Activated naive CD8-positive, alpha-beta T cell (primary cell): Measurements from ENCODE around the gene ALDH1B1.

Source experiments
- H3K27ac Mint-ChIP-seq: one replicate; pipeline ENCODE4 v1.8.0; 2021; ENCODE audit warnings: mixed read lengths
- H3K27me3 Mint-ChIP-seq: one replicate; pipeline ENCODE4 v1.8.0; 2021; ENCODE audit warnings: mixed read lengths
- H3K36me3 Mint-ChIP-seq: one replicate; pipeline ENCODE4 v1.8.0; 2021; ENCODE audit warnings: mixed read lengths
- H3K4me1 Mint-ChIP-seq: one replicate; pipeline ENCODE4 v1.8.0; 2021; ENCODE audit warnings: low read depth, mixed read lengths
- H3K4me3 Mint-ChIP-seq: one replicate; pipeline ENCODE4 v1.8.0; 2021; ENCODE audit warnings: mild to moderate bottlenecking, mixed read lengths
- H3K9me3 Mint-ChIP-seq: one replicate; pipeline ENCODE4 v1.8.0; 2021; ENCODE audit warnings: low read depth, mixed read lengths

The ALDH1B1 gene

DNA sequence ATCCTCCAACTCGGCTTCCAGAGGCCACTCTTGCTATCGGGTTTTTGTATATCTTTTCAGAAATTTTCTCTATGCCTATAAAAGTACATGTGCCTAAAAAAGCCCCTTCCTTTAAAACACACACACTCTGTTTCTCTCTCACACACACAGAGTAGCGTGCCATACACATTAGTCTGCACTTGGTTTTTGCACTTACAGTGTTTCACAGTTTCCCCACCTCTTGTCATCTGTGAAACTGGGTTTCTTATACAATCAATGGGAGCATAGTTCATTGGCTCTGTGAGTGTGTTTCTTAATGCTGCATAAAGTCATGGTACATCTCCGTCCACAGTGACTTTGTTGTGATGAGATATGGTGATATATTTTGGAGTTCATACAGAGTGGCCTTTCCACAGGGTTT lies 32.4 kb downstream of the ALDH1B1 start:
- Mint-ChIP-seq H3K4me3 (peak overlapping the region; percentile 46), H3K4me1 (peaks cover 6% of the 10 kb centered on the region), H3K27me3 (peaks cover 26% of the 10 kb centered on the region), H3K27ac (no peak overlapping the region), H3K9me3 (no peaks in the 10 kb centered on the region), H3K36me3 (no peaks in the 10 kb centered on the region)

DNA sequence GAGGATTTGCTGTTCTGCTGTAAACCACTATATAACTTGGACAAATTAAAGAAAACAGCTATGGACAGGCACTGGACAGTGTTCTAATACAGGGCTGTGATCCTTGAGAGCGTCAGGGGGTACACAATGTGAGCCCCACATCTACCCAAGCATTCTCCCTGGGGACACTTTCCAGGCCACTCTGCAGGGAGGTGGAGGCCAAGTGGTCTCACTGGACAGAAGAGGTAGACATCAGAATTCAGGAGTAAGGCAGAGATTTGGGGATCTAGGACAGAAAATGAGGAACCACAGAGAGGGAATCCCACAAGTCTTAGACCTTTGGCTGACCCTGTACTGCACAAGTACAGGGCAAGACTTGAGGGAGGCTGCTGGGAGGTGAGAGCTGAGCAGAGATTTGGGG lies 35.6 kb downstream of the ALDH1B1 start:
- no peaks in the 10 kb centered on the region for H3K36me3 Mint-ChIP-seq
- no peaks in the 10 kb centered on the region for H3K9me3 Mint-ChIP-seq
- no peak overlapping the region for H3K4me3 Mint-ChIP-seq
- peaks cover 12% of the 10 kb centered on the region for H3K4me1 Mint-ChIP-seq
- peaks cover 15% of the 10 kb centered on the region for H3K27me3 Mint-ChIP-seq
- no peak overlapping the region for H3K27ac Mint-ChIP-seq

DNA sequence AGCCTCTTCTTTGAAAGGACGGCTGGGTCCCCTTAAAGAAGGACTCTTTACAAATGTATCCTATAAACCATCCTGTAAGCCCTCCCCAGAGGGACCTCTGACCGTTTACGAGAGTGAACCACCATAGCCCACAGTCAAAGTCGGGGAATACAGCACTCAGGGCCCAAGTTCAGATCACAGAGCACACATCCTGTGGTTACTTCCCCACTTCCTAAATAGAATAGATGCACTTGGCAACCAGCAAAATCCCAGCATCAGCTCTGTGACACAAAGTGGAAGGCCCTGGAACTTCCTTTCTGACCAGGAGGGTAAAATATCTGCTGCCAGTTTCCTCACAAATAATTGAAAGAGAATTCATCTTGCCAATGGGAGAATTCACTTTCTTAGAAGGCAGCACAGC lies 38.6 kb downstream of the ALDH1B1 start:
- Mint-ChIP-seq H3K9me3 (no peaks in the 10 kb centered on the region), H3K27me3 (peaks cover 5% of the 10 kb centered on the region), H3K4me3 (no peak overlapping the region), H3K4me1 (peaks cover 8% of the 10 kb centered on the region), H3K36me3 (no peaks in the 10 kb centered on the region), H3K27ac (no peak overlapping the region)

DNA sequence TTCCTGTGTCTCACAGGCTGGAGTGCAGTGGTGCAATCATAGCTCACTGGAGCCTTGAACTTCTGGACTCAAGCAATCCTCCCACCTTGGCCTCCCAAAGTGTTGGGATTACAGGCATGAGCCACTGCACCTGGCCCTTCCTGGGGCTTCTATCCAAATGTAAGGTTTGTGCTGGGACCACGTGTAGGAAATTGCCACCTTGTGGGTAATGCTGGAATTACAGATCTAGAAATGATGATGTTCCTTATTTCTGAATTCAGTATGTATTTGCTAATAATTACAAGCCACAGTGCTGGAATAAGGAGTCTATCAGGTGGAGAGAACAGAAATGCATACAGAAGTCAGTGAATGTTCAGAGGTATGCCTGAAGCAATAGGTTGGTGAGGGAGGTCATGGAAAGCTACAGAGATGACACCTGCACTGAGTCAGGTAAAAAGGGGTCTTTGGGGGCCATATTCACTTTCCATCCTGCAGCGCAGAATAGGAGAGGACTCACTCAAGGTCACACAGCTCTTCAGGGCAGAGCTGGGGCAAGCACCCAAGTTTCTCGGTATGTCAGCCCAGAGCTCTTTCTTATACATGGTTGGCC lies 40.5 kb downstream of the ALDH1B1 start:
- peaks cover 8% of the 10 kb centered on the region for H3K4me1 Mint-ChIP-seq
- no peaks in the 10 kb centered on the region for H3K27me3 Mint-ChIP-seq
- H3K36me3 Mint-ChIP-seq: no peaks in the 10 kb centered on the region
- no peaks in the 10 kb centered on the region for H3K9me3 Mint-ChIP-seq
- no peak overlapping the region for H3K4me3 Mint-ChIP-seq
- no peak overlapping the region for H3K27ac Mint-ChIP-seq

DNA sequence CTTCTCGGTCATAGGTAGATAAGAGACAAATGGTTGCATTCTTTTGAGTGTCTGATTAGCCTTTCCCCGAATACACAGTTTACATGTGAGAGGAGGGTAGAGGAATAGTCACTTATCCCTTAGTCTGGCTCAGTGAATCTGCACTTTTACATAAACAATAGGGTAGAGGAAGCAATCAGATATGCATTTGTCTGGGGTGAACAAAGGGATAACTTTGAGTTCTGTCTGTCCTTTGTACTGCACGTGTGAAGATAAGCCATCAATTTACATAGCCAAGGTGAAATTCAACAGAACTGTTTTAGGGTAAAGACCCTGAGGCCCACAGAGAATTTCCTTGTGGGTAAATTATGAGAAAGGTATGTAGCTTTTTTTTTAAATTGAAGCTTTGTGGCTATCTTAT lies 41.9 kb downstream of the ALDH1B1 start:
- Mint-ChIP-seq H3K27ac (no peak overlapping the region), H3K36me3 (no peaks in the 10 kb centered on the region)

DNA sequence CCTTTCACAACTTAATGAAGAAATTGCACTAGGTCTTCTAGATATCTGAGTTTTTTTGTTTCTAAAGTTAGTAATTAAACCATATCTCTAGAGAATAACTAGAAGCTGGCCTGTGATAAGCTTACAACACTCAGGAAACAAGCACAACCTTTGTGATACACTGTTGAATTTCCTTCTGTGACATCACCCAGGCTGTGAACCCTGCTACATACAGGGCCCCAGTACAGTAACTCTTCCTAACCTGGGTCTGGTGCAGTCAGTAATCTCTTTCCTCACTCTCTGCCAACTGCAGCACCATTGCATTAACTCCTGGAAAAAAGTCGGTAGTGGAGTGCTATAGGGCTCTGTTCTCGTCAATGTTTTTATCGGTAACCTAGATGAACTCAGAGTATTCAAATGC lies 42.4 kb downstream of the ALDH1B1 start:
- Mint-ChIP-seq H3K27ac (no peak overlapping the region), H3K4me3 (no peak overlapping the region), H3K27me3 (no peaks in the 10 kb centered on the region), H3K36me3 (no peaks in the 10 kb centered on the region), H3K4me1 (peaks cover 8% of the 10 kb centered on the region), H3K9me3 (no peaks in the 10 kb centered on the region)

More for the DNA sequence above, 41.9 kb downstream of the ALDH1B1 start:
- Mint-ChIP-seq H3K9me3 (no peaks in the 10 kb centered on the region), H3K4me3 (no peak overlapping the region), H3K4me1 (peaks cover 8% of the 10 kb centered on the region), H3K27me3 (no peaks in the 10 kb centered on the region)

DNA sequence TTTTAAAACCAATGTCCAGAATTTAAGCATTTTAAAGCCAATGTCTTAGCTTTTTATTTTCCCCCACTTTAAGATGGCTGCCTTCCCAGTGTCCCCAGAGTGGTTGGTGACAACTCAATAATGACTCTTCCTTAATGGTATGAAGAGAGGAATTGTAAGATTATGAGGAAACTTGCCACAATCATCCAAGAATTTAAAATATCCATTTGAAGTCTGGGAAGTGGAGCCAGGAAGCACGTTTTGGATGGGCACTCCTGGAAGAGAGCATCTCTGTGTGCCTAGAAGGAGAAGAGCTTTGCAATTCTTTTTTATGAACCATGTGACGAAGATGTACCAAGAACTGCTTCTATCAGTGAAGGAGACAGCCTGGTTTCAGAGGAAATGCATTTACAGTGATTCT lies 43.0 kb downstream of the ALDH1B1 start:
- Mint-ChIP-seq H3K36me3 (no peaks in the 10 kb centered on the region), H3K4me1 (peaks cover 8% of the 10 kb centered on the region), H3K9me3 (no peaks in the 10 kb centered on the region), H3K4me3 (no peak overlapping the region), H3K27ac (no peak overlapping the region), H3K27me3 (peaks cover 2% of the 10 kb centered on the region)

DNA sequence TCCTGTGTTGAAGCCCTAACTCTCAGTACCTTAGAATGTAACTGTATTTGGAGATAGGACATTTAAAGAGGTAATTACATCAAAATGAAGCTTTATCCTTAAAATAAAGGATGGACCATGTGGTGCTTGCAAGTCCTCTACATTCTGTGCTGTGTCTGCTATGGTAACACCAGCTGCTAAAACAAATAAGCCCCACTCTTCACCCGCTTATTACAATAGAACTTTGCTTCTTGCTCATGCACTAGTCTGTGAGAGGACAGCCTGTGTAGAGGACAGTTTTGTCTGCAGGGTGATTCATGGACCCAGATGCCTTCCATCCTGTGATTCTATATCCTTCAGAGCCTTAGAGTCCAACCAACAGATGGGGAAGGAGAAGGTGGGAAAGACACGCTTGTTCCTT lies 44.2 kb downstream of the ALDH1B1 start:
- Mint-ChIP-seq H3K9me3 (no peaks in the 10 kb centered on the region), H3K27me3 (peaks cover 2% of the 10 kb centered on the region), H3K4me1 (peaks cover 2% of the 10 kb centered on the region), H3K4me3 (no peak overlapping the region), H3K27ac (no peak overlapping the region), H3K36me3 (no peaks in the 10 kb centered on the region)

DNA sequence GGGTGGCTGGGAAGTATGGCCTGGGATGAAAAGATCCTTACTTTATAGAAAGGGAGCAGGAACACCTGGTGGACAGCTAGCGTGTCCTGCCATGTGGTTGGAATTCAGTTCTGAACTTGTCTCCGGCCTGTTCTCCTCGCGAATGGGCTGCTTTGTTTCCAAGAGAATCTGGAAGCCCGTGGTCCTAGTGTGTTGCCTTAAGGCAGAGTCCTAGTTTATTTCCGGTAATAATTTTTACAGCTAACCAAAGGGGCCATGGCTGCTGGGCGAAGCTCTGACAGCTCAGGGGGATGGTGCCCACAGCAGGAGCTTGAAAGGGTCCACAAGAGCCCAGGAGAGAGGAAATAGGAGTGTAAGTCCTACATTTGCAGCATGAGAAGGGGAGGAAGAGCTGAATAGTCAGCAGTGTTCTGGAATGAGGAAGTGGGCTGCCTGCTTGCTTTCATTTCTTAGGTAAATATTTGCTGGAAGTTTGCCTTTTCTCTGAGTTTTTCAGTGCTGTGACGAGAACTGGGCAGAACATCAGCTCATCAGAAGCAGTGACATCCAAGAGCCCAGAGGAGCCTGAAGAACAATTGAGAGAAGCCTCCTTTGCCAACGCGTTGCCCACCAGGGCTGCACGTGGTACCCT lies 44.8 kb downstream of the ALDH1B1 start:
- no peak overlapping the region for H3K27ac Mint-ChIP-seq

DNA sequence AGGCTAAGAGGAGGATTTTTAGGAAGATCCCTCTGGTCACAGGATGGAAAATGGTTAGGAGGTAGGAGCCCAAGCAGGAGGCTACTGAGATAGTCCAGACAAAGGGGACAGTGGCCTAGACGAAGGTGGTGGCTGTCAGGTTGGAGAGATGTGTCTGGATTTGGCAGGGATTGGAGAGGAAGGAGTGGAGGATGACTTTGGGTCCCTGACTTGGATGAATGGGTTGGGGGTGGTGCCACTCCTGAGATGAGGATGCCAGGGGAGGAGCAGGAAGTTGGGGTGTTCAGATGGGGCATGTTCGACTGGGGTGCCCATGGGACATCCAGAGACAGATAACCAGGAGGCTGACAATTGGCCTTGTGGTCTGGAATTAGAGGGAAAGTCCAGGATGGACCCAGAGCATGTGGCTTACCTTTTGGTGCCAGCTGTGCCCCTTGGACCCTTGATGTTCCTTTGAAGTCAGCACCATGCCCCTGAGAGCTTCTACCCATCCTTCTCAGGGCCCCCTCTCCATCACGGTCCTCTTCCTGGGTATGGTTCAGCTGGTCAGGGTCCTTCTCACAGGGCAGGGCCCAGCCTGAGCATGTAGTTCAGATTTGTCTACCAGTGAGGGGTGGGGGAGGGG lies 46.9 kb downstream of the ALDH1B1 start:
- Mint-ChIP-seq H3K27me3 (peaks cover 3% of the 10 kb centered on the region), H3K36me3 (no peaks in the 10 kb centered on the region), H3K9me3 (no peaks in the 10 kb centered on the region), H3K4me3 (no peak overlapping the region), H3K4me1 (no peaks in the 10 kb centered on the region), H3K27ac (no peak overlapping the region)

More for the DNA sequence above, 44.8 kb downstream of the ALDH1B1 start:
- H3K9me3 Mint-ChIP-seq: no peaks in the 10 kb centered on the region
- no peak overlapping the region for H3K4me3 Mint-ChIP-seq
- H3K4me1 Mint-ChIP-seq: peaks cover 2% of the 10 kb centered on the region
- H3K27me3 Mint-ChIP-seq: peaks cover 2% of the 10 kb centered on the region
- H3K36me3 Mint-ChIP-seq: no peaks in the 10 kb centered on the region

DNA sequence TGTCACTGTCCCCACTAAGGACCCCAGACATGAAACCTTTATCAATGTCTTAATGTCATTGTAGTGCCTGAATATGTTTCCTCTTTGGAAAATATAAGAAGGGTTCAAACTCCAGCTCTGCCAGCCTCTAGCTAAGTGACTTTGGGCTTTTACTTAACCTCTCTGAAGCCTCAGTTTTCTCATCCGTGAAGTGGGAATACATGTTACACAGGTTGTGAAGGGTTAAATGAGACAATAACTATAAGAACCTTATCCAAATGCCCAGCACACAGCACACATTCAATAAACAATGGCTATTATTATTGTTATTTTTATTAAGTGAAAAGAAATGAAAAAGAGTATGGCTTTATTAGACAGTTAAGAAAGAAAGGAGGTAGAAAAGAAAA lies 47.4 kb downstream of the ALDH1B1 start:
- Mint-ChIP-seq H3K9me3 (no peaks in the 10 kb centered on the region), H3K36me3 (no peaks in the 10 kb centered on the region), H3K4me1 (no peaks in the 10 kb centered on the region)

DNA sequence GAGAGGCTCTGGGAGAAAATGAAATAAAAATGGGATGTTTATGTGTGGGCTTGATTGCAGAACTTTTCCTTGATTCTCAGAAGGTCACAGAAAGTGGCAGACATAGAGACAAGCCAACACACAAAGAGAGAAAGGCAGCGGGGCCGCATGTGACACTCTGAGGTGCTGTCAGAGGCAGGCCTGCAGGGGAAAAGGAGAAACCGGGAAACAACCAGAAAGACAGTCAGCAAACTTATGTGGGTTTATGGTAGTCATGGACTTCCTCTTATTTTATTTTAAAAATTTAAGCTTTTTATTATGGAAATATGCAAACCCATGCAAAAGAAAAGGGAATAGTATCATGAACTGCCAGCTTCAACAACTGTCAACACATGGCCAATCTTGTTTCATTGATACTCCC lies 48.0 kb downstream of the ALDH1B1 start:
- Mint-ChIP-seq H3K4me3 (no peak overlapping the region), H3K36me3 (no peaks in the 10 kb centered on the region), H3K4me1 (peaks cover under 1% of the 10 kb centered on the region), H3K27me3 (peaks cover 4% of the 10 kb centered on the region), H3K27ac (no peak overlapping the region), H3K9me3 (no peaks in the 10 kb centered on the region)

More for the DNA sequence above, 47.4 kb downstream of the ALDH1B1 start:
- H3K27ac Mint-ChIP-seq: no peak overlapping the region
- no peak overlapping the region for H3K4me3 Mint-ChIP-seq
- peaks cover 4% of the 10 kb centered on the region for H3K27me3 Mint-ChIP-seq

DNA sequence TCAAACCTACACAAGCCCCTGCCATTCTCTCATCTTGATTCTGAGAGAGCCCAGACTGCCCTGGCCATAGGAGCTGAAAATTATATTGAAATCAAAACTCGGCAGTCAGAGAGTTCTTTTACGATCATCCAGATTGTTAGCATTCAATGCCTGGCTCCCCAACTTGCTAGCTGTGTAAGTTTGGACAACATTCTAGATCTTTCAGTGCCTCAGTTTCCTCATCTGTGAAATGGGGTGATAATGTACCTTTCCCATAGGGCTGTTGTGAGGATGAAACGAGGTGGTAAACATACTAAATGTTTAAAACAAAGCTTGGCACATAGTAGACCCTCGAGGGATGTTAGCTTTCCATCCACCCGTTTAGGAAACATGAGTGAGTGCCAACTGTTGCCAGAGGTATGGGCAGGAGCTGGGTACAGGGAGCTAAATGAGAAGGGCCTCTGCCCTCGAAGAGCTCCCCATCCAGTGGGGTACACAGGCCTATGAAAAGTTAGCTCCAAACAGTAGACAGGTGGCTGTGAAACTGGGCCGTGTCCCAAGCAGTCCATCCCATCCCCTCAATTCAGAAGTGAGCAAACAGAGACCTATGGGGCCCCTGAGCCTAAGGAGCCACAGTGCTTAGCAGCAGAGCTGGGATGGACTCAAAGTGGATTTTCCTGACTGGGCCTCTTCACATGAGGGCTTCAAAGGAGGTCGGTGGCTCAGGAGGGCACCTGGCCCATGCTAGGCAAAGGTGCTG lies 49.0 kb downstream of the ALDH1B1 start:
- no peaks in the 10 kb centered on the region for H3K9me3 Mint-ChIP-seq
- no peak overlapping the region for H3K27ac Mint-ChIP-seq
- H3K4me3 Mint-ChIP-seq: no peak overlapping the region
- peaks cover 2% of the 10 kb centered on the region for H3K4me1 Mint-ChIP-seq
- peaks cover 4% of the 10 kb centered on the region for H3K27me3 Mint-ChIP-seq
- H3K36me3 Mint-ChIP-seq: no peaks in the 10 kb centered on the region

DNA sequence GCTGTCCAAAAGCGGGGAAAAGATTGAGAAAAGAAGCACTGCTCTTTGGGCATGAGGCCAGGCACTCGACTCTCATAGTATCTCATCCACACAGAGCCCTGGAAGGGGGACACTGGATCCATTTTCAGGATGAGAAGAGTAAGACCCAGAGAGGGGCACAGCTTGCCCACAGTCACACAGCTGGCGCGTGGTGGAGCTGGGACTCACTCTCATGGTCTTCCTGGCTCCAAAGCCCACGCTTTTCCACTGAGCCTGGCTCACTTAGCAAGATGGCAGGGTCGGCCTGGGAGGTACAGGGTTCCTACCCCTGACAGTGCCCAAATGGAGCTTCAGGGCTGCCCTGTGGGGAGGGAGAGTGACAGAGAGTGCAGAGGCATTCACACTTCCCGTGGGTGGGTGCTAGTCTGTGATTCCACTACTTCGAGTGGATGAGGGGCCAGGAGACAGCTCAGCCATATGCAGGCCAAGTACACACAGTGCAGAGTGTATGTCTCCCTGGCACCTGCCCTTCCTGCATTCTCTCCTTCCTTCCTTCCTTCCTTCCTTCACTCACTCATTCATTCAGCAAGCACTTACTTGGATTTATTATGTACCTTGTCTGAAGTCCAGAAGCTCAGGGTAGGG lies 50.1 kb downstream of the ALDH1B1 start:
- no peaks in the 10 kb centered on the region for H3K9me3 Mint-ChIP-seq
- H3K4me3 Mint-ChIP-seq: no peak overlapping the region
- H3K36me3 Mint-ChIP-seq: no peaks in the 10 kb centered on the region
- peaks cover 4% of the 10 kb centered on the region for H3K27me3 Mint-ChIP-seq
- no peak overlapping the region for H3K27ac Mint-ChIP-seq
- peaks cover 2% of the 10 kb centered on the region for H3K4me1 Mint-ChIP-seq

DNA sequence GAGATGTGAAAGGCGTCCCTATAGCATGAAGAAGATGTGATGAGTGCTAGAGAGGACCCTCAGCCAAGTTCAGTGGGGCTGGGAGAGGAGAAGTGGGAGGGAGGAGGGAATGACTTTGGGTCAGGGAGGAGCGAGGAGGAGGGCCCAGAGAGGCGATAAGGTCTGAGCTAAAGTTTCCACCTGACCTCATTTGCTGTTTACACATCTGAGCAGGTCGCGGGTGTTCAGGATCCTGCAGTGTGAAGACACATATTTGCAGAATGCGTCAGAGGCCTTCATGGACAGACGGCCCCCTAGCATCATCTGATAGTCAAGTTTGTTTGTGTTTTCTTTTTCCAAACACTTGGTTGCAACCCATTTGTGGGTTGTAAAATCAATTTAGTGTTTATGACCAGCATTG lies 50.7 kb downstream of the ALDH1B1 start:
- Mint-ChIP-seq H3K27ac (no peak overlapping the region), H3K9me3 (no peaks in the 10 kb centered on the region), H3K36me3 (no peaks in the 10 kb centered on the region), H3K27me3 (peaks cover 4% of the 10 kb centered on the region), H3K4me3 (no peak overlapping the region), H3K4me1 (peaks cover 2% of the 10 kb centered on the region)
